KMS-11 (cell line): ENCODE measurements around the gene PCED1B.

Source experiments
- H2AFZ ChIP-seq: fragments of 200-600 bp; sonication (generic); 2 replicates; pipeline ENCODE4 v1.6.1; 2016; ENCODE audit warnings: antibody characterized with exemption, mixed run types, low read depth
- H3K27ac ChIP-seq: fragments of 200-600 bp; sonication (generic); 2 replicates; pipeline ENCODE4 v1.6.1; 2016; ENCODE audit warnings: mild to moderate bottlenecking, mixed run types
- H3K27me3 ChIP-seq: fragments of 200-600 bp; sonication (generic); 2 replicates; pipeline ENCODE4 v1.6.1; 2017; ENCODE audit warnings: mild to moderate bottlenecking, low read depth, mixed run types, moderate library complexity; ENCODE audit not compliant: insufficient read depth
- H3K36me3 ChIP-seq: fragments of 200-600 bp; sonication (generic); 2 replicates; pipeline ENCODE4 v1.6.1; 2017; ENCODE audit warnings: mild to moderate bottlenecking, mixed run types; ENCODE audit not compliant: insufficient read depth
- H3K4me1 ChIP-seq: fragments of 200-600 bp; sonication (generic); 2 replicates; pipeline ENCODE4 v1.6.1; 2016; ENCODE audit warnings: mild to moderate bottlenecking, low read depth, mixed run types; ENCODE audit not compliant: poor library complexity, severe bottlenecking
- H3K4me2 ChIP-seq: fragments of 200-600 bp; sonication (generic); 2 replicates; pipeline ENCODE4 v1.7.0; 2016; ENCODE audit warnings: mild to moderate bottlenecking, mixed run types
- H3K4me3 ChIP-seq: fragments of 200-600 bp; sonication (generic); IDR thresholded peaks from 2 replicates; pipeline ENCODE4 v1.6.1; 2017; ENCODE audit warnings: low read depth, low read length, mixed read lengths; ENCODE audit not compliant: insufficient read depth
- H3K79me2 ChIP-seq: fragments of 200-600 bp; sonication (generic); 2 replicates; pipeline ENCODE4 v1.6.1; 2016; ENCODE audit warnings: low read depth, mixed run types; ENCODE audit not compliant: insufficient read depth
- H3K9ac ChIP-seq: fragments of 200-600 bp; sonication (generic); 2 replicates; pipeline ENCODE4 v1.6.1; 2016; ENCODE audit warnings: mild to moderate bottlenecking, mixed run types
- H4K20me1 ChIP-seq: fragments of 200-600 bp; sonication (generic); 2 replicates; pipeline ENCODE4 v1.6.1; 2016; ENCODE audit warnings: mild to moderate bottlenecking, mixed run types; ENCODE audit not compliant: insufficient read depth
- TF ChIP-seq, protein P1 (sequence below): fragments of 200-600 bp; sonication (generic); conservative IDR thresholded peaks from 2 replicates; pipeline ENCODE4 v1.6.1; 2017; ENCODE audit warnings: low read depth, mild to moderate bottlenecking, antibody characterized with exemption, low read length, moderate library complexity, mixed read lengths

Gene PCED1B

DNA sequence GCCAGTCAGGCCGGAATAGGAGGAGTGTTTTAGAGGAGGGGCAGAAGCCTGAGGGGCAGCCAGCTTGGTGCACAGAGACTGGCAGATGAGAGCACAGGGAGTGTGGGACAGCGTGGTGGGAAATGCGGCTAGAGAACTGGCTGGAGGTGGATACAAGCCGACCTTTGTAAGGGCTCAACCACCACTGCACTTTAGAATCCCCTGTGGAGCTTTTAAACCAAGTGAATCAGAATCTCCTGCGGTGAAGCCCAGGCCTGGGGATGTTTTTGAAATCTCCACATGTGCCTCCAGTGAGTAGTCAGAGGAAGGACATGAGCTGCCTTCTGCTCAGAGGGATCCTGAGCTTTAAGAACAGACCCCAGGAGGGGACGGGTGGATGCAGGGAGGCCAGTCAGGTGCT lies 10.9 kb upstream of the PCED1B start:
- no peaks in the 10 kb centered on the region for H3K79me2 ChIP-seq
- H3K27me3 ChIP-seq = no peaks in the 10 kb centered on the region
- no peak overlapping the region for H3K4me2 ChIP-seq
- no peak overlapping the region for H3K9ac ChIP-seq
- H2AFZ ChIP-seq = no peak overlapping the region
- no peaks in the 10 kb centered on the region for H3K4me1 ChIP-seq
- no peak overlapping the region for H3K27ac ChIP-seq
- TF ChIP-seq, protein P1, sequence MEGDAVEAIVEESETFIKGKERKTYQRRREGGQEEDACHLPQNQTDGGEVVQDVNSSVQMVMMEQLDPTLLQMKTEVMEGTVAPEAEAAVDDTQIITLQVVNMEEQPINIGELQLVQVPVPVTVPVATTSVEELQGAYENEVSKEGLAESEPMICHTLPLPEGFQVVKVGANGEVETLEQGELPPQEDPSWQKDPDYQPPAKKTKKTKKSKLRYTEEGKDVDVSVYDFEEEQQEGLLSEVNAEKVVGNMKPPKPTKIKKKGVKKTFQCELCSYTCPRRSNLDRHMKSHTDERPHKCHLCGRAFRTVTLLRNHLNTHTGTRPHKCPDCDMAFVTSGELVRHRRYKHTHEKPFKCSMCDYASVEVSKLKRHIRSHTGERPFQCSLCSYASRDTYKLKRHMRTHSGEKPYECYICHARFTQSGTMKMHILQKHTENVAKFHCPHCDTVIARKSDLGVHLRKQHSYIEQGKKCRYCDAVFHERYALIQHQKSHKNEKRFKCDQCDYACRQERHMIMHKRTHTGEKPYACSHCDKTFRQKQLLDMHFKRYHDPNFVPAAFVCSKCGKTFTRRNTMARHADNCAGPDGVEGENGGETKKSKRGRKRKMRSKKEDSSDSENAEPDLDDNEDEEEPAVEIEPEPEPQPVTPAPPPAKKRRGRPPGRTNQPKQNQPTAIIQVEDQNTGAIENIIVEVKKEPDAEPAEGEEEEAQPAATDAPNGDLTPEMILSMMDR = no peak
- H3K4me3 ChIP-seq = no peak overlapping the region
- no peaks in the 10 kb centered on the region for H3K36me3 ChIP-seq
- no peaks in the 10 kb centered on the region for H4K20me1 ChIP-seq

DNA sequence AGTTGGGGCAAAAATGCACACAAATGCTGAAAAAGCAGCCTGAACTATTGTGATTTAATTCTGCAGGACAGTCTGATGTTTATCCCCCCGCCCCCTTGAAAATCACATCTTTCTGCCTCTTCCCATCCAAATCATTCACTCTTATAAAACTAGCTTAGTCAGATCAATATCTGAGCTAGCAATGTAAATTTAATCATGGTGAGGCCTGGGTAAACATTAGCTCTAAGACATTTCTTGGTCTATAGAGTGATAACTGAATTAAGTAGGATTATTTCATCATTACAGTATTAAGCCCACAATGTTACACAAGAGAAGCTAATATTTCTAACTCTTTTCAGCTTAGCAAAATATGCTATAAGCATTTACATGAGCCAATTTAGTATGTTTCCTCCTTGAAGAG lies 9.1 kb upstream of the PCED1B start:
- Histone ChIP-seq H3K79me2 (no peaks in the 10 kb centered on the region), H2AFZ (no peak overlapping the region), H3K4me2 (no peak overlapping the region), H3K4me3 (no peak overlapping the region), H3K9ac (no peak overlapping the region), H3K36me3 (no peaks in the 10 kb centered on the region), H3K27me3 (no peaks in the 10 kb centered on the region), H3K4me1 (no peaks in the 10 kb centered on the region), H3K27ac (no peak overlapping the region), H4K20me1 (no peaks in the 10 kb centered on the region)
- TF ChIP-seq, protein P1 = no peak

- Histone ChIP-seq H3K36me3 (no peaks in the 10 kb centered on the region), H3K4me3 (no peak overlapping the region), H3K27me3 (no peaks in the 10 kb centered on the region), H3K9ac (no peak overlapping the region), H3K27ac (no peak overlapping the region), H3K79me2 (no peaks in the 10 kb centered on the region), H3K4me1 (no peaks in the 10 kb centered on the region), H3K4me2 (no peak overlapping the region), H4K20me1 (no peaks in the 10 kb centered on the region), H2AFZ (no peak overlapping the region)
- TF ChIP-seq, protein P1 = peak; percentile 64
These were observed 8.1 kb upstream of the PCED1B start for GRCh38 chr12:47071241-47071852.

- Histone ChIP-seq H3K27me3 (no peaks in the 10 kb centered on the region), H3K27ac (no peak overlapping the region), H3K9ac (no peak overlapping the region), H4K20me1 (no peaks in the 10 kb centered on the region), H3K4me1 (no peaks in the 10 kb centered on the region), H3K4me2 (no peak overlapping the region), H3K4me3 (no peak overlapping the region), H2AFZ (no peak overlapping the region), H3K79me2 (no peaks in the 10 kb centered on the region), H3K36me3 (no peaks in the 10 kb centered on the region)
- TF ChIP-seq, protein P1 = no peak
These were observed 5.5 kb upstream of the PCED1B start for GRCh38 chr12:47073951-47074350.
